ENCODE data around the gene CHAT.

The CHAT gene

GRCh38 chr10:49613882-49614241 is at the start of gene CHAT:
TSS of gene CHAT (plus strand) at chr10:49614037. CDS start at chr10:49614190, 153 bp downstream.
- H3K4me3 ChIP-seq (ENCODE audit: low read depth, low read length) = no peak within 1 kb of the TSS
- no peak for DNase-seq (ENCODE audit: low read depth)
- TF ChIP-seq, protein P1, sequence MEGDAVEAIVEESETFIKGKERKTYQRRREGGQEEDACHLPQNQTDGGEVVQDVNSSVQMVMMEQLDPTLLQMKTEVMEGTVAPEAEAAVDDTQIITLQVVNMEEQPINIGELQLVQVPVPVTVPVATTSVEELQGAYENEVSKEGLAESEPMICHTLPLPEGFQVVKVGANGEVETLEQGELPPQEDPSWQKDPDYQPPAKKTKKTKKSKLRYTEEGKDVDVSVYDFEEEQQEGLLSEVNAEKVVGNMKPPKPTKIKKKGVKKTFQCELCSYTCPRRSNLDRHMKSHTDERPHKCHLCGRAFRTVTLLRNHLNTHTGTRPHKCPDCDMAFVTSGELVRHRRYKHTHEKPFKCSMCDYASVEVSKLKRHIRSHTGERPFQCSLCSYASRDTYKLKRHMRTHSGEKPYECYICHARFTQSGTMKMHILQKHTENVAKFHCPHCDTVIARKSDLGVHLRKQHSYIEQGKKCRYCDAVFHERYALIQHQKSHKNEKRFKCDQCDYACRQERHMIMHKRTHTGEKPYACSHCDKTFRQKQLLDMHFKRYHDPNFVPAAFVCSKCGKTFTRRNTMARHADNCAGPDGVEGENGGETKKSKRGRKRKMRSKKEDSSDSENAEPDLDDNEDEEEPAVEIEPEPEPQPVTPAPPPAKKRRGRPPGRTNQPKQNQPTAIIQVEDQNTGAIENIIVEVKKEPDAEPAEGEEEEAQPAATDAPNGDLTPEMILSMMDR (IDR thresholded peaks at IDR 0.05; ENCODE audit: control insufficient read depth, extremely low read depth, insufficient read depth) = no peak

- no peak for DNase-seq (ENCODE audit: low read depth)
- no peak overlapping the region for H3K4me3 ChIP-seq (ENCODE audit: low read depth, low read length)
- TF ChIP-seq, protein P1 (IDR thresholded peaks at IDR 0.05; ENCODE audit: control insufficient read depth, extremely low read depth, insufficient read depth) = no peak
Measured at GRCh38 chr10:49564461-49565009, 49.3 kb upstream of the CHAT start.

DNA sequence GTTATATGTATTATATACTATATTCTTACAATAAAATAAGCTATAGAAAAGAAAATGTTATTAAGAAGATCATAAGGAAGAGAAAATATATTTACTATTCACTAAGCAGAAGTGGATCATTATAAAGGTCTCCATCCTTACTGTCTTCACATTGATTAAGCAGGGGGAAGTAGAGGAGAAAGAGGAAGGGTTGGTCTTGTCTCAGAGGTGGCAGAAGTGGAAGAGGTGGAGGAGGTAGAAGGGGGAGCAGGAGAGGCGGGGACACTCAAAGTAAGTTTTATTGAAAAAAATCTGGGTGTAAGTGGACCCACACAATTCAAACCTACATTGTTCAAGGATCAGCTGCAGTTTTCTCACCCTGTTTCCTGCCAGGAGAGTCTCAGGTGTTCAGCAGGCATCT is 46.0 kb upstream of the CHAT start:
- TF ChIP-seq, protein P1 (IDR thresholded peaks at IDR 0.05; ENCODE audit: control insufficient read depth, extremely low read depth, insufficient read depth) = no peak
- no peak for DNase-seq (ENCODE audit: low read depth)
- no peak overlapping the region for H3K4me3 ChIP-seq (ENCODE audit: low read depth, low read length)

DNA sequence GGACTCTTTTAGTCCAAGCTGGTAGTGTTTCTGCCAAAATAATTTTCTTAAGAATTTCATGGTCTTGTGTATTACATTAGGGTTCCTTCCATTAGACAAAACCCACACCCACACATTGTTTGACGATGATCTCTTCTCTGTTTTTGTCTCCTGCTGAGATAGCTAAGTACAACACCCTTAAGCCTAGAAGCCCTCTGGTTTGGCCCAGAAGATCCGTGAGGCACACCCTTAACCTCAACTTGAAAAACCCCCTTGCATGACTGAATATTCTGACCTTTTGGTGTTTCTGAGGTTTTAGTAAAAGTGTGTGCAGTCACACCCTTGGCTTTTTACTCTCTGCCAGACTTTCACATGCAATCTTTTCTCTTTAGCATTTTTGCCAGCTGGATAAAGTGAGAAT is 45.6 kb upstream of the CHAT start:
- DNase-seq (ENCODE audit: low read depth) = no peak
- no peak overlapping the region for H3K4me3 ChIP-seq (ENCODE audit: low read depth, low read length)
- TF ChIP-seq, protein P1 (IDR thresholded peaks at IDR 0.05; ENCODE audit: control insufficient read depth, extremely low read depth, insufficient read depth) = no peak

- TF ChIP-seq, protein P1 (IDR thresholded peaks at IDR 0.05; ENCODE audit: control insufficient read depth, extremely low read depth, insufficient read depth) = no peak
- no peak overlapping the region for H3K4me3 ChIP-seq (ENCODE audit: low read depth, low read length)
- DNase-seq (ENCODE audit: low read depth) = no peak
Measured at GRCh38 chr10:49569031-49569631, 44.7 kb upstream of the CHAT start.

DNA sequence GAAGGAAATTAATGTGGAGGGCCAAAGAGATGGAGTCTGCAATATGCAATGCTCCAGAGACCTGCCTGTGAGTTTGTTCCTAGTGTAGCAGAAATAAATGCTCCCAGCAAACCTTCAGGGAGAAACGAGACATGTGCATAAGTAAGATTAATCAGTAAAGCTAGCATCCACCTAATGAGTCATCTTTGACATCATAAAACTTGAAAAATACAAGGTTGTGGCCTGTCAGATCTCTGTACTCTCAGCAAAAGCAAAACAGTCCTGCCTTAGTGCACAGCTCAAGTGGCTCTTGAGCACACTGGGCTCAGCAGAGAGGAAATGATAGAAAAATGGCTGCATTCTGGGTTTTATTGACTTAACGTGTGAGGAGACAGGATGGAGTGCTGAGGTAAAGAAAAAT is 42.4 kb upstream of the CHAT start:
- no peak for DNase-seq (ENCODE audit: low read depth)
- TF ChIP-seq, protein P1 (IDR thresholded peaks at IDR 0.05; ENCODE audit: control insufficient read depth, extremely low read depth, insufficient read depth) = no peak
- no peak overlapping the region for H3K4me3 ChIP-seq (ENCODE audit: low read depth, low read length)

- no peak for DNase-seq (ENCODE audit: low read depth)
- TF ChIP-seq, protein P1 (IDR thresholded peaks at IDR 0.05; ENCODE audit: control insufficient read depth, extremely low read depth, insufficient read depth) = no peak
- H3K4me3 ChIP-seq (ENCODE audit: low read depth, low read length) = no peak overlapping the region
Measured at GRCh38 chr10:49572594-49573114, 41.2 kb upstream of the CHAT start.

Data from LNCaP clone FGC (cell line).